H9 (cell line): ENCODE data around the gene KSR1. TPM values are rescaled to one million over a fixed set of nuclear protein-coding genes. Genes with fewer than 3 reads are reported as not detected.

Experiments used
- DNase-seq: peaks from one replicate; pipeline ENCODE4 v3.0.0-alpha.2; 2017
- H2AFZ ChIP-seq: one replicate; pipeline ENCODE4 v1.6.1; 2013; ENCODE audit warnings: mild to moderate bottlenecking, low read length, control low read depth, moderate library complexity
- H2AK5ac ChIP-seq: 2 replicates; pipeline ENCODE4 v1.6.1; 2013; ENCODE audit warnings: low read length, control low read depth, mixed read lengths; ENCODE audit not compliant: insufficient read length
- H2BK120ac ChIP-seq: one replicate; pipeline ENCODE4 v1.6.1; 2013; ENCODE audit warnings: low read depth, mild to moderate bottlenecking, low read length, control low read depth, inconsistent platforms; ENCODE audit not compliant: poor library complexity, severe bottlenecking
- H2BK12ac ChIP-seq: 2 replicates; pipeline ENCODE4 v1.6.1; 2013; ENCODE audit warnings: low read length, control low read depth, mixed read lengths, low read depth; ENCODE audit not compliant: insufficient read length
- H2BK15ac ChIP-seq: 2 replicates; pipeline ENCODE4 v1.6.1; 2013; ENCODE audit warnings: low read depth, low read length, control low read depth
- H2BK20ac ChIP-seq: one replicate; pipeline ENCODE4 v1.6.1; 2013; ENCODE audit warnings: low read depth, mild to moderate bottlenecking, low read length, control low read depth, inconsistent platforms; ENCODE audit not compliant: poor library complexity, severe bottlenecking
- H2BK5ac ChIP-seq: 2 replicates; pipeline ENCODE4 v1.6.1; 2013; ENCODE audit warnings: low read length, control low read depth, mixed read lengths; ENCODE audit not compliant: insufficient read length
- H3K14ac ChIP-seq: 2 replicates; pipeline ENCODE4 v1.6.1; 2013; ENCODE audit warnings: low read length, control low read depth; ENCODE audit not compliant: insufficient read depth
- H3K18ac ChIP-seq: 2 replicates; pipeline ENCODE4 v1.6.1; 2013; ENCODE audit warnings: low read depth, mild to moderate bottlenecking, mixed read lengths, low read length, control low read depth; ENCODE audit not compliant: insufficient read length
- H3K23ac ChIP-seq: 2 replicates; pipeline ENCODE4 v1.6.1; 2013; ENCODE audit warnings: low read length, control low read depth, mixed read lengths, low read depth; ENCODE audit not compliant: insufficient read length
- H3K23me2 ChIP-seq: 2 replicates; pipeline ENCODE4 v1.6.1; 2013; ENCODE audit warnings: low read depth, mild to moderate bottlenecking, mixed read lengths, low read length, control low read depth; ENCODE audit not compliant: insufficient read length, poor library complexity, severe bottlenecking
- H3K27ac ChIP-seq: 2 replicates; pipeline ENCODE4 v1.5.1; 2013; ENCODE audit warnings: low read length, control low read depth, mixed read lengths, low read depth; ENCODE audit not compliant: insufficient read length
- H3K27me3 ChIP-seq: 2 replicates; pipeline ENCODE4 v1.6.1; 2013; ENCODE audit warnings: low read length, control low read depth, inconsistent platforms; ENCODE audit not compliant: insufficient read depth
- H3K4ac ChIP-seq: 2 replicates; pipeline ENCODE4 v1.6.1; 2013; ENCODE audit warnings: low read depth, mild to moderate bottlenecking, control low read depth, inconsistent platforms, low read length, moderate library complexity
- H3K4me1 ChIP-seq: 2 replicates; pipeline ENCODE4 v1.6.1; 2013; ENCODE audit warnings: low read length, control low read depth, inconsistent platforms; ENCODE audit not compliant: insufficient read depth
- H3K4me2 ChIP-seq: 2 replicates; pipeline ENCODE4 v1.6.1; 2013; ENCODE audit warnings: low read length, control low read depth, mixed read lengths; ENCODE audit not compliant: insufficient read length, insufficient read depth
- H3K56ac ChIP-seq: 2 replicates; pipeline ENCODE4 v1.6.1; 2013; ENCODE audit warnings: low read depth, mild to moderate bottlenecking, mixed read lengths, low read length, control low read depth; ENCODE audit not compliant: insufficient read length
- H3K79me1 ChIP-seq: 2 replicates; pipeline ENCODE4 v1.6.1; 2013; ENCODE audit warnings: low read depth, mild to moderate bottlenecking, moderate library complexity, low read length, control low read depth, inconsistent platforms; ENCODE audit not compliant: insufficient read depth, poor library complexity, severe bottlenecking
- H3K79me2 ChIP-seq: 2 replicates; pipeline ENCODE4 v1.6.1; 2013; ENCODE audit warnings: low read length, control low read depth, inconsistent platforms; ENCODE audit not compliant: insufficient read depth
- H3K9ac ChIP-seq: 2 replicates; pipeline ENCODE4 v1.6.1; 2013; ENCODE audit warnings: low read length, control low read depth, mixed read lengths; ENCODE audit not compliant: insufficient read length; ENCODE audit errors: extremely low read depth
- H3K9me3 ChIP-seq: one replicate; pipeline ENCODE4 v1.6.1; 2013; ENCODE audit warnings: low read depth, low read length, inconsistent platforms; ENCODE audit not compliant: control insufficient read depth
- H3T11ph ChIP-seq: one replicate; pipeline ENCODE4 v1.6.1; 2013; ENCODE audit warnings: mild to moderate bottlenecking, low read length, control low read depth, inconsistent platforms
- H4K20me1 ChIP-seq: one replicate; pipeline ENCODE4 v1.6.1; 2013; ENCODE audit not compliant: control insufficient read depth, insufficient read length, insufficient read depth
- H4K5ac ChIP-seq: 2 replicates; pipeline ENCODE4 v1.6.1; 2013; ENCODE audit warnings: low read depth, mild to moderate bottlenecking, mixed read lengths, low read length, control low read depth; ENCODE audit not compliant: insufficient read length
- H4K8ac ChIP-seq: replicated peaks from 2 replicates; pipeline ENCODE4 v1.6.1; 2013; ENCODE audit warnings: low read length, control low read depth, mixed read lengths, low read depth; ENCODE audit not compliant: insufficient read length
- H4K91ac ChIP-seq: 2 replicates; pipeline ENCODE4 v1.6.1; 2013; ENCODE audit warnings: low read depth, mild to moderate bottlenecking, moderate library complexity, mixed read lengths, low read length, control low read depth; ENCODE audit not compliant: insufficient read length
- H3K27ac Mint-ChIP-seq, 3 experiments: 2 replicates in 2 of 3; 3 replicates in 1 of 3; pipeline ENCODE4 v1.8.0; 2020 to 2021; ENCODE audit warnings: mixed read lengths in 3 of 3, mild to moderate bottlenecking in 1 of 3, moderate library complexity in 1 of 3
- H3K27me3 Mint-ChIP-seq: 2 replicates; pipeline ENCODE4 v1.8.0; 2021; ENCODE audit warnings: low read depth, mild to moderate bottlenecking, moderate library complexity, mixed read lengths
- H3K36me3 Mint-ChIP-seq, 3 experiments: 2 replicates in 2 of 3; 3 replicates in 1 of 3; pipeline ENCODE4 v1.8.0; 2020 to 2021; ENCODE audit warnings: low read depth in 3 of 3, mixed read lengths in 3 of 3; ENCODE audit not compliant: insufficient read depth in 1 of 3
- H3K4me1 Mint-ChIP-seq, 2 experiments: 2 replicates each; pipeline ENCODE4 v1.8.0; 2020; ENCODE audit warnings: mixed read lengths in 2 of 2
- H3K4me3 Mint-ChIP-seq, 2 experiments: 2 replicates in 1 of 2; 3 replicates in 1 of 2; pipeline ENCODE4 v1.8.0; 2020 to 2021; ENCODE audit warnings: mild to moderate bottlenecking in 2 of 2, mixed read lengths in 2 of 2, moderate library complexity in 1 of 2
- H3K9me3 Mint-ChIP-seq, 2 experiments: 2 replicates in 1 of 2; 3 replicates in 1 of 2; pipeline ENCODE4 v1.8.0; 2020; ENCODE audit warnings: mild to moderate bottlenecking in 2 of 2, mixed read lengths in 2 of 2, moderate library complexity in 1 of 2
- WGBS: extraction: QIAGEN DNeasy Blood & Tissue Kit; methylation state at CpG from one replicate; pipeline ENCODE4 v1.1.7; 2013; ENCODE audit warnings: missing lambda C conversion rate, low lambda C conversion rate, mixed read lengths; ENCODE audit not compliant: insufficient read length; ENCODE audit errors: extremely low coverage; 5-methylcytosine and 5-hydroxymethylcytosine counted together
- total RNA-seq: library from RNA; stranded (reverse); gene quantifications from 2 replicates; pipeline ENCODE4 v1.2.1, GENCODE V29; 2021
- TF ChIP-seq, protein P1 (sequence below): fragments of 200-600 bp; sonication (generic); conservative IDR thresholded peaks from 3 replicates; pipeline ENCODE4 v1.8.0; 2021; ENCODE audit warnings: antibody characterized with exemption, mild to moderate bottlenecking

KSR1 gene
- total RNA-seq, 1 experiment from 2014 or later = 44.9 TPM

DNA sequence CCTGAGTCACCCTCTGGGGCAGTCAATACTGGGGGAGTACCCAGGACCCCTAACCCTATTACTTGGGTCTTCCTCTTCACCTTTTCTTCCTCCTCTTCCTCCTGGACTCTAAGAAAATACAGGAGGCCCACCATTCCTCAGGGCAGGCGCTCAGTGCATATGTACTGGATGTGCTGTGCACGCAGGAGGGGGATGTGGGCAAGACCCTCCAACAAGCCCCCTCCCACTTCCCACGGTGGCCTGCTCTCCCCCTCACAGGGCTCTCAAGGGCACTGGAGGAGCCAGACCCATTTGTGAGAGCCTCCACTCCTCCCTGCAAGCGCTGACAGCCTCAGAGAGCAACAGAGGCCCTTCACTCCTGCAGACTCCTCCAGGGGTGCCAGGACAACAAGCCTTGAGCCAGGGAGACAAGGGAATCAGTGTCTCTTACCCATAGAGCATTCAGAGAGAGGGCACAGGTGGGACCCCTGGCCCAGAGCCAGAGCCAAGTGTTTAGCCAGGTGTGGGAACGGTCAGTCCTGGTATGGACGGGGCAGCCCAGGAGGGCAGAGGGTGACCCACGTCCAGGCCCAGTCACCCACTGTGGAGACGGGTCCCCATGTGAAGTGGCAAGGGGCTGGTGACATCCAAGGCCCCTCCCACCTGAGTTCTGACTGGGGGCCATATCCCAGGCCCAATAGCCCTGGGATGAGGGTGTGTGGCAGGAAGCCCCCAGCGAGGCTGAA, 27.3 kb upstream of the KSR1 start:
- Mint-ChIP-seq H3K4me1 (no peaks in the 10 kb centered on the region), H3K9me3 (peaks cover 0 to 5% of the 10 kb centered on the region in 2 experiments; a peak in 4 of 5 replicates), H3K4me3 (no peak overlapping the region), H3K27me3 (no peaks in the 10 kb centered on the region), H3K36me3 (no peaks in the 10 kb centered on the region; a peak in 1 of 7 replicates), H3K27ac (no peak overlapping the region)
- H2BK15ac ChIP-seq = no peak overlapping the region
- H2BK20ac ChIP-seq = no peak overlapping the region
- no peaks in the 10 kb centered on the region for H3K9me3 ChIP-seq
- no peak overlapping the region for H2BK12ac ChIP-seq
- no peak overlapping the region for H4K8ac ChIP-seq
- no peak overlapping the region for H2AK5ac ChIP-seq
- no peak for DNase-seq
- no peaks in the 10 kb centered on the region for H3K27me3 ChIP-seq
- no peak overlapping the region for H3K14ac ChIP-seq
- H2BK120ac ChIP-seq = no peak overlapping the region
- H3K79me2 ChIP-seq = no peaks in the 10 kb centered on the region
- no peak overlapping the region for H3K18ac ChIP-seq
- no peak overlapping the region for H3K27ac ChIP-seq
- H2AFZ ChIP-seq = no peak overlapping the region
- H3K23me2 ChIP-seq = no peaks in the 10 kb centered on the region
- no peak overlapping the region for H4K5ac ChIP-seq
- no peak overlapping the region for H4K91ac ChIP-seq
- H3K4ac ChIP-seq = no peak overlapping the region
- no peaks in the 10 kb centered on the region for H3K79me1 ChIP-seq
- H3K4me1 ChIP-seq = no peaks in the 10 kb centered on the region
- no peak overlapping the region for H3K56ac ChIP-seq
- TF ChIP-seq, protein P1, sequence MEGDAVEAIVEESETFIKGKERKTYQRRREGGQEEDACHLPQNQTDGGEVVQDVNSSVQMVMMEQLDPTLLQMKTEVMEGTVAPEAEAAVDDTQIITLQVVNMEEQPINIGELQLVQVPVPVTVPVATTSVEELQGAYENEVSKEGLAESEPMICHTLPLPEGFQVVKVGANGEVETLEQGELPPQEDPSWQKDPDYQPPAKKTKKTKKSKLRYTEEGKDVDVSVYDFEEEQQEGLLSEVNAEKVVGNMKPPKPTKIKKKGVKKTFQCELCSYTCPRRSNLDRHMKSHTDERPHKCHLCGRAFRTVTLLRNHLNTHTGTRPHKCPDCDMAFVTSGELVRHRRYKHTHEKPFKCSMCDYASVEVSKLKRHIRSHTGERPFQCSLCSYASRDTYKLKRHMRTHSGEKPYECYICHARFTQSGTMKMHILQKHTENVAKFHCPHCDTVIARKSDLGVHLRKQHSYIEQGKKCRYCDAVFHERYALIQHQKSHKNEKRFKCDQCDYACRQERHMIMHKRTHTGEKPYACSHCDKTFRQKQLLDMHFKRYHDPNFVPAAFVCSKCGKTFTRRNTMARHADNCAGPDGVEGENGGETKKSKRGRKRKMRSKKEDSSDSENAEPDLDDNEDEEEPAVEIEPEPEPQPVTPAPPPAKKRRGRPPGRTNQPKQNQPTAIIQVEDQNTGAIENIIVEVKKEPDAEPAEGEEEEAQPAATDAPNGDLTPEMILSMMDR = no peak
- no peaks in the 10 kb centered on the region for H4K20me1 ChIP-seq
- no CpG with 5 or more reads among the region's 9 CpGs for WGBS
- no peak overlapping the region for H2BK5ac ChIP-seq
- H3K23ac ChIP-seq = no peak overlapping the region
- no peak overlapping the region for H3T11ph ChIP-seq
- H3K9ac ChIP-seq = no peak overlapping the region
- H3K4me2 ChIP-seq = no peak overlapping the region
